Osteocyte (in vitro differentiated cells): ENCODE data around the gene SEMA4D. TPM values are rescaled to one million over a fixed set of nuclear protein-coding genes. Genes with fewer than 3 reads are reported as not detected.

ENCODE experiments used
- DNase-seq: peaks from one replicate; pipeline ENCODE4 v3.0.0; 2021; ENCODE audit warnings: mixed read lengths; ENCODE audit not compliant: unreplicated experiment; ENCODE audit errors: extremely low spot score
- H3K27ac Mint-ChIP-seq: one replicate; pipeline ENCODE4 v1.8.0; 2021; ENCODE audit warnings: mild to moderate bottlenecking, mixed read lengths; ENCODE audit not compliant: unreplicated experiment
- H3K27me3 Mint-ChIP-seq: one replicate; pipeline ENCODE4 v1.8.0; 2021; ENCODE audit warnings: mixed read lengths; ENCODE audit not compliant: unreplicated experiment
- H3K36me3 Mint-ChIP-seq: one replicate; pipeline ENCODE4 v1.8.0; 2021; ENCODE audit warnings: mixed read lengths; ENCODE audit not compliant: unreplicated experiment
- H3K4me1 Mint-ChIP-seq: one replicate; pipeline ENCODE4 v1.8.0; 2021; ENCODE audit warnings: mixed read lengths; ENCODE audit not compliant: unreplicated experiment
- H3K4me3 Mint-ChIP-seq: one replicate; pipeline ENCODE4 v1.8.0; 2021; ENCODE audit warnings: mild to moderate bottlenecking, moderate library complexity, mixed read lengths; ENCODE audit not compliant: unreplicated experiment
- H3K9me3 Mint-ChIP-seq: one replicate; pipeline ENCODE4 v1.8.0; 2021; ENCODE audit warnings: mixed read lengths; ENCODE audit not compliant: unreplicated experiment
- total RNA-seq: library from RNA; stranded (reverse); gene quantifications from 2 replicates; pipeline ENCODE4 v1.2.1, GENCODE V29; 2021
- TF ChIP-seq, protein P1 (sequence below): fragments of 200-600 bp; sonication (generic); IDR thresholded peaks from 2 replicates; pipeline ENCODE4 v1.5.0; 2021; ENCODE audit warnings: antibody characterized with exemption, mild to moderate bottlenecking, moderate library complexity

The SEMA4D gene
- total RNA-seq, 1 donor from 2014 or later = 2.0 TPM

DNA sequence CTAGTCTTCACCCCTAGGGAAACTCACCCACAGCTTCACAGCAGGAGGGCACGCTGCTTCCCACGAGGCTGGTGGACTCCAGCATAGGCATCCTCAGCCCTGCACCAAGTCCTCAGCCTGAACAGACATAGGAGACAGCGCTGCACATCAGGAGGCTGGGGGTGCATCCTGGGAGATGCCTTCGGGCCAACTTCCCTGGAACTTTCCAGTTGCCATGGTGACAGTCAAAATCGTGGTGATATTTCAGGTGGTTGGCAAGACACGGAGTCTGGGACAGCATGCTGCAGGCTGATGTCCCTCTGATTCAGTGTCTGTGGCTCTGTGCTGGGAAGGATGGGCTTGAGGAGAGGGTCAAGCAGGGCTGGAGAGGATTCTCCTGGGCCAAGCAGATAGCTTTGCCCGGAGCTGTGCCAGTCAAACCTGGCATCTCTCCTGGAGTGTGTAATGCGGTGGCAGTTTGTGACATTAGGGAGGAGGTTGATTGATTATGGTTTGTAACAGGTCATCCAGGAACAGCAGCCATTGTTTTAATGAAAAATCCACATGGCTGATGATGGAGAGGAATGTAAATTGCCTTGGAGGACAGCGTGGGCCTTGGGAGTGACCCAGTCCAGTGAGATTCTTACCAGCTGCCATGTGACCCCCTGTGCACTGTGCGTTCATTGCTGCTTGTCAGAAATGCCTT is 35.6 kb upstream of the SEMA4D start:
- Mint-ChIP-seq H3K9me3 (no peaks in the 10 kb centered on the region), H3K36me3 (no peaks in the 10 kb centered on the region), H3K4me1 (no peaks in the 10 kb centered on the region), H3K27me3 (peaks cover 7% of the 10 kb centered on the region), H3K4me3 (no peak overlapping the region), H3K27ac (no peak overlapping the region)
- DNase-seq = no peak
- TF ChIP-seq, protein P1, sequence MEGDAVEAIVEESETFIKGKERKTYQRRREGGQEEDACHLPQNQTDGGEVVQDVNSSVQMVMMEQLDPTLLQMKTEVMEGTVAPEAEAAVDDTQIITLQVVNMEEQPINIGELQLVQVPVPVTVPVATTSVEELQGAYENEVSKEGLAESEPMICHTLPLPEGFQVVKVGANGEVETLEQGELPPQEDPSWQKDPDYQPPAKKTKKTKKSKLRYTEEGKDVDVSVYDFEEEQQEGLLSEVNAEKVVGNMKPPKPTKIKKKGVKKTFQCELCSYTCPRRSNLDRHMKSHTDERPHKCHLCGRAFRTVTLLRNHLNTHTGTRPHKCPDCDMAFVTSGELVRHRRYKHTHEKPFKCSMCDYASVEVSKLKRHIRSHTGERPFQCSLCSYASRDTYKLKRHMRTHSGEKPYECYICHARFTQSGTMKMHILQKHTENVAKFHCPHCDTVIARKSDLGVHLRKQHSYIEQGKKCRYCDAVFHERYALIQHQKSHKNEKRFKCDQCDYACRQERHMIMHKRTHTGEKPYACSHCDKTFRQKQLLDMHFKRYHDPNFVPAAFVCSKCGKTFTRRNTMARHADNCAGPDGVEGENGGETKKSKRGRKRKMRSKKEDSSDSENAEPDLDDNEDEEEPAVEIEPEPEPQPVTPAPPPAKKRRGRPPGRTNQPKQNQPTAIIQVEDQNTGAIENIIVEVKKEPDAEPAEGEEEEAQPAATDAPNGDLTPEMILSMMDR = no peak

DNA sequence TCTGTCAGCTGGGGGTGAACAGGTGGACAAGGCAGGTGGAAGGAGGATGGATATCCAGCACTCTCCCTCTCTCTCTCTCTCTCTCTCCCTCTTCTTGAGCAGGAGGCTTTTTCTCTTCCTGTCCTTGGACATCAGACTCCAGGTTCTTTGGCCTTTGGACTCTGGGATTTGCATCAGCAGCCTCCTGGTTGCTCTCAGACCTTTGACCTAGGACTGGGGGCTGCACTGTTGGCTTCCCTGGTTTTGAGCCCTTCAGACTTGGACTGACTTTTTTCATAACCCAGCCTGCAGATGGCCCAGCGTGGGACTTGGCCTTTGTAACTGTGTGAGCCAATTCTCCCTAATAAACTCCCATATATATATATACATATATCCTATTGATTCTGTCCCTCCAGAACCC is 35.0 kb upstream of the SEMA4D start:
- peaks cover 9% of the 10 kb centered on the region for H3K27me3 Mint-ChIP-seq
- no peak overlapping the region for H3K4me3 Mint-ChIP-seq
- no peaks in the 10 kb centered on the region for H3K9me3 Mint-ChIP-seq
- H3K4me1 Mint-ChIP-seq = no peaks in the 10 kb centered on the region
- TF ChIP-seq, protein P1 = no peak
- no peak for DNase-seq
- H3K36me3 Mint-ChIP-seq = no peaks in the 10 kb centered on the region
- H3K27ac Mint-ChIP-seq = no peak overlapping the region

DNA sequence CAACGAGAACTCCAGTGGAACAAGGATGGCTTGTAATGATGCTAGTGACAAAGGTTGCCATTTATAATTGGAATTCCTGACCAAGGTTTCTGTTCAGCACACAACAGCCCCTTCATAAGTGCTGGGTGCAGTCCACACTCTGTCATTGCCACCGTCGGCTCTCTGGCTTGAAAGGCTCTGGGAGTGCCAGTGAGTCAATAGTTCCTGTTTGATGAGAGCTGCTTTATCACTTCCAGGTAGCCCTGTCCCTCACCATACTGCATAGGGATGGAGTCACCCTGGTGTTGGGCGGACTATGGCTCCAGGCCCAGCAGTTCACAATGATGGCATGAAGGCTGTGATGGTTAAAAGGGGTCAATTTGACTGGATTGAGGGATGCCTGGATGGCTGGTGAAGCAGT is 34.6 kb upstream of the SEMA4D start:
- Mint-ChIP-seq H3K4me1 (no peaks in the 10 kb centered on the region), H3K4me3 (no peak overlapping the region), H3K9me3 (no peaks in the 10 kb centered on the region), H3K27me3 (peaks cover 9% of the 10 kb centered on the region), H3K36me3 (no peaks in the 10 kb centered on the region), H3K27ac (no peak overlapping the region)
- TF ChIP-seq, protein P1 = no peak
- no peak for DNase-seq

DNA sequence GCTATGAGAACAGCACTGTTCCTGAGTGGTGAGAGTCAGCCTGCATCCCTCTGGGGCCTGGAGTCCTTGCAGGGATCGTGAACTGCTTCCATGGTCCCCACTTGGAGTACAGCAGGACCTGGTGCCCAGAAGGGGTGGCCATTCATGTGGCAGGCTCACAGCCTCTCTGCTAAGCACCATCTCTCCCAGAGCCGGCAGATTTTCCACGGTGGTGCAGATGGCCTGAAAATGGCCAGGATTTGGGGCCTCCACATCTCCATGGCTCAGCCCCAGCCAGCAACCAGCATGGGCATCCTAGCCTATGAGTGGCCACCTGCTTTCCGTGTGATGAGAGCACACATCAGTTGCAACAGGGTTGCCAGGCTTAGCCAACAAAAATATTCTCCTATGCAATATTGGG is 33.9 kb upstream of the SEMA4D start:
- no peak for DNase-seq
- no peaks in the 10 kb centered on the region for H3K4me1 Mint-ChIP-seq
- TF ChIP-seq, protein P1 = no peak
- peaks cover 9% of the 10 kb centered on the region for H3K27me3 Mint-ChIP-seq
- no peaks in the 10 kb centered on the region for H3K9me3 Mint-ChIP-seq
- H3K4me3 Mint-ChIP-seq = no peak overlapping the region
- no peaks in the 10 kb centered on the region for H3K36me3 Mint-ChIP-seq
- no peak overlapping the region for H3K27ac Mint-ChIP-seq

DNA sequence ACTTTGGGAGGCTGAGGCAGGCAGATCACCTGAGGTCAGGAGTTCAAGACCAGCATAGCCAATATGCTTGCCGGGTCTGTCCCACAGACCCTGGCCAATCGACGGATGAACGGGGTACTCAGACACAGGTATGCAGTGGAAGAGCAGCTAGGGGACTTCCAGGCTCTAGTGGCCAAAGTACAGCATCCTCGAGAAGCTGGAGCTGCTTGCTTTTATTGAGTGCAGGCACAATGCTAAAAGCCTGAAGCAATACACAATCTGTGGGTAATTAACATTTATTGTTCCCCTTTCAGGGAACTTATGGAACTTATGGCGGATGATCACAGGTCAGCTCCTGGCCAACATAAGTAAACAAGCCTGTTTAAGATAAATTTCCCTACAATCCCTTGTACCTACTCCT is 32.8 kb upstream of the SEMA4D start:
- H3K4me3 Mint-ChIP-seq = no peak overlapping the region
- H3K9me3 Mint-ChIP-seq = no peaks in the 10 kb centered on the region
- TF ChIP-seq, protein P1 = no peak
- no peaks in the 10 kb centered on the region for H3K36me3 Mint-ChIP-seq
- no peak overlapping the region for H3K27ac Mint-ChIP-seq
- H3K4me1 Mint-ChIP-seq = no peaks in the 10 kb centered on the region
- H3K27me3 Mint-ChIP-seq = peaks cover 6% of the 10 kb centered on the region
- no peak for DNase-seq
